ENCODE data around the gene SUSD4. TPM values are rescaled to one million over a fixed set of nuclear protein-coding genes. Genes with fewer than 3 reads are reported as not detected.

Gene SUSD4
- total RNA-seq, 2 donors from 2014 or later, result 11.0 to 15.6 TPM

- intact Hi-C loops (cut with DNase I), result no loop called here
- ATAC-seq (no peak), DNase-seq (no peak)
Observed at GRCh38 chr1:223226271-223226670, 137.7 kb downstream of the SUSD4 start.

- ATAC-seq (no peak), DNase-seq (no peak)
- intact Hi-C loops (cut with DNase I), result no loop called here
Observed at GRCh38 chr1:223225481-223225880, 138.5 kb downstream of the SUSD4 start.

GRCh38 chr1:223225061-223225460, 138.9 kb downstream of the SUSD4 start:
- intact Hi-C loops (cut with DNase I), result no loop called here
- DNase-seq, result no peak
- no peak for ATAC-seq

DNA sequence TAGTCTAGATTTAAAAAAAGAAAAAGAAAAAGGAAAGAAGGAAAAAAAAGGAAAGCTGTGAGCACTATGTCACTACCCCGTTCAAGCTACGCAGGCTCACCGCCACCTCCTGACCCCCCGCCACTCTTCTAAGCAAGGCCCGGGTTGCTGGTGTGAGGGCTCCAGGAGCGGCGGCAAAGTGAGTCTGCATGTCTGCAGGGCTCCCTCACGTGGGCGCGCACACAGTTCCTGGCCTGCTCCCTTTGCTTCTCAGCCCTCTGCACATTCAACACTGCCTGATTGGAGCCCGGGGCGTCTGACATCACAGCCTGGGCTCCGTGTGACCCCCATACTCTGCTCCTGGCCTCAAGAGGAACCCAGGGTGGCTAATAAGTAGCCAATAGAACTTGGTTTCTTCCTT, 139.5 kb downstream of the SUSD4 start:
- ATAC-seq, result no peak
- intact Hi-C loops (cut with DNase I), result no loop called here
- DNase-seq, result no peak

- no peak for DNase-seq
- intact Hi-C loops (cut with DNase I), result no loop called here
- no peak for ATAC-seq
Observed at GRCh38 chr1:223223091-223223995, 140.6 kb downstream of the SUSD4 start.

DNA sequence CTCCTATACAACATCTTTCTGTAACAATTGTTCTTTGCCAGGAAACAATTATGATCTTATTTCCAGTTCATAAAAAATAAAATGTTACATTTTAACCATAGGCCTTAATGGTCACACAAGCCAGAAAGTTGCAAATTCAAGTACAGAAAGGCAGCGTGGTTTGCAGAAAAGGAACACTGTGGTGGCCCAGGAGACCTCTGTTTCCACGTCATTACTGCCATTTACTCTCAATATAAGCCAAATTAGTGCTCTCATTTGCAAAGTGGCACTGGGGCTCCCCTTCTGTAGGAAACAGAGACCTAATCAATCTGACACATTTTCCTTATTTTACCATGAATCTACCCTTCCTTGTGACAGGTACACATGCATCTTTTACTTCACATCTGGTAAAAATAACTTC, 141.6 kb downstream of the SUSD4 start:
- intact Hi-C loops (cut with DNase I), result no loop called here
- DNase-seq (no peak), ATAC-seq (no peak)

- ATAC-seq, result no peak
- no peak for DNase-seq
- intact Hi-C loops (cut with DNase I), result no loop called here
Observed at GRCh38 chr1:223221686-223222085, 142.3 kb downstream of the SUSD4 start.

DNA sequence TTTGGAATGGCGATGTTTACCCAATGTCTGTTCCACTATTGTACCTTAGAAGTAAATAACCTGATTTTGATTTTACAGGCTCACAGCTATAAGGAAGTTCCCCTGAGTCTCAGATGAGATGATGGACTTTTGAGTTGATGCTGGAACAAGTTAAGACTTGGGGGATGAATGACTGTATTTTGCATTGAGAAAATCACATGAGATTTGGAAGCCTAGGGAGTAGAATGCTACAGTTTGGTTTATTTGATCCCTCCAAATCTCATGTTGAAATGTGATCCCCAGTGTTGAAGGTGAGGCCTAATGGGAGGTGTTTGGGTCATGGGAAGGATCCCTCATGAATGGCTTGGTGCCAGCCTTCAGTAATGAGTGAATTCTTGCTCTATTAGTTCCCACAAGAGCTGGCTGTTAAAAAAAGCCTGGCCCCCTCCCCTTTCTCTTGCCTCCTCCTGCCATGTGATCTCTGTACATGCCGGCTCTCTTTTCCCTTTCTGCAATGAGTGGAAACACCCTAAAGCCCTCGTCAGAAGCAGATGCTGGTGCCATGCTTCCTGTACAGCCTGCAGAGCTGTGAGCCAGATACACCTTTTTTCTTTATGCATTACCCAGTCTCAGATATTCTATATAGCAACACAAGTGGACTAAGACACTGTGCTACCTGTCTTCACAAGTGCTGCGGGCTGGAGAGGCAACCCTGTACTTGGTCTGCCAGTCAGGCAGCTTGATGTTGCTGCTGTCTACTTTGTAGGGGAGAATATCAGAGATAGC, 143.9 kb downstream of the SUSD4 start:
- intact Hi-C loops (cut with DNase I), result no loop called here
- ATAC-seq (no peak), DNase-seq (no peak)

DNA sequence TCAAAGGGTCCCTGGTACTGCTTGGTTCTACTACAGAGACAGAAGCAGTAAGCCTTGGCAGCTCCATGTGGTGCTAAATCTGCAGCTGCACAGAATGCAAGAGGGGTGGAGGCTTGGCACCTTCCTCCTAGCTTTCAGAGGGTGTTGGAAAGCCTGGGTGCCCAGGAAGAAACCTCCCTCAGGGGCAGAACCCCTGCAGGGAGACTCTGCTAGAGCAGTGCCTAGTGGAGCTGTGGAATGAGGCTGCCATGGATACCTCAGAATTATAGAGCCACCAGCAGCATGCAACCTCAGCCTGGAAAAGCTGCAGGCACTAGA, 144.7 kb downstream of the SUSD4 start:
- intact Hi-C loops (cut with DNase I), result no loop called here
- ATAC-seq (no peak), DNase-seq (no peak)

DNA sequence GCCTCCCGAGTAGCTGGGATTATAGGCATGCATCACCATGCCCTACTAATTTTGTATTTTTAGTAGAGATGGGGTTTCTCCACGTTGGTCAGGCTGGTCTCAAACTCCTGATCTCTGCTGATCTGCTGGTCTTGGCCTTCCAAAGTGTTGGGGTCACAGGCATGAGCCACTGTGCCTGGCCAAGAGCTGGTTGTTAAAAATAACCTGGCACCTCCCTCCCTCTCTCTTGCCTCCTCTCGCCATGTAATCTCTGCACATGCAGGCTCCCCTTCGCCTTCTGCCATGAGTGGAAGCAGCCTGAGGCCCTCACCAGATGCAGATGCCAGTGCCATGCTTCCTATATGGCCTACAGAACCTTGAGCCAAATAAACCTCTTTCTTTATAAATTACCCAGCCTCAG, 146.2 kb downstream of the SUSD4 start:
- no peak for DNase-seq
- intact Hi-C loops (cut with DNase I), result no loop called here

GRCh38 chr1:223216531-223217205, 147.3 kb downstream of the SUSD4 start:
- DNase-seq (no peak), ATAC-seq (peak in 1 of 2 donors; percentile 27)
- intact Hi-C loops (cut with DNase I), result no loop called here

More for the DNA sequence above, 146.2 kb downstream of the SUSD4 start:
- no peak for ATAC-seq

GRCh38 chr1:223216074-223216473, 147.9 kb downstream of the SUSD4 start:
- DNase-seq (no peak), ATAC-seq (no peak)
- intact Hi-C loops (cut with DNase I), result no loop called here

- DNase-seq, result no peak
- ATAC-seq, result no peak
- intact Hi-C loops (cut with DNase I), result no loop called here
Observed at GRCh38 chr1:223215026-223215425, 148.9 kb downstream of the SUSD4 start.

- no peak for ATAC-seq
- intact Hi-C loops (cut with DNase I), result no loop called here
- DNase-seq, result no peak
Observed at GRCh38 chr1:223214261-223214807, 149.6 kb downstream of the SUSD4 start.

DNA sequence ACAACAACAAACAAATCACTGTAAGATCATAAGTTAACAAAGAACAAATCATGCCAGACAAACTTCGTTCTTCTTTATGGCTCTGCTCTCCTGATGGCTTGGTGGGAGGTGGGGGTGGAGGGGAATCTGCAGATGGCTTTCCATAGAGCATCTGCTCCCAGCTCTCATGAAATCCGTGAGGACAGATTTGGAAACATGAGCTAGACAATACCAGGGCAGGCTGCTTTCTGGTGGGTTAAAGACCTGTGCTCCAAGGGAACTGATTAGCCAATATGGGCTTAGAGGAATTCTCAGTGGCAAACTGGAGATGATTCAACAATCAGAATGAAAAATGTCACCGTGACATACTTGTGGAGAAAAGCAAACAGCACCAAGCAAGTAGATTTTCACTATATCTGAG, 151.5 kb downstream of the SUSD4 start:
- ATAC-seq (no peak), DNase-seq (no peak)
- intact Hi-C loops (cut with DNase I), result no loop called here

DNA sequence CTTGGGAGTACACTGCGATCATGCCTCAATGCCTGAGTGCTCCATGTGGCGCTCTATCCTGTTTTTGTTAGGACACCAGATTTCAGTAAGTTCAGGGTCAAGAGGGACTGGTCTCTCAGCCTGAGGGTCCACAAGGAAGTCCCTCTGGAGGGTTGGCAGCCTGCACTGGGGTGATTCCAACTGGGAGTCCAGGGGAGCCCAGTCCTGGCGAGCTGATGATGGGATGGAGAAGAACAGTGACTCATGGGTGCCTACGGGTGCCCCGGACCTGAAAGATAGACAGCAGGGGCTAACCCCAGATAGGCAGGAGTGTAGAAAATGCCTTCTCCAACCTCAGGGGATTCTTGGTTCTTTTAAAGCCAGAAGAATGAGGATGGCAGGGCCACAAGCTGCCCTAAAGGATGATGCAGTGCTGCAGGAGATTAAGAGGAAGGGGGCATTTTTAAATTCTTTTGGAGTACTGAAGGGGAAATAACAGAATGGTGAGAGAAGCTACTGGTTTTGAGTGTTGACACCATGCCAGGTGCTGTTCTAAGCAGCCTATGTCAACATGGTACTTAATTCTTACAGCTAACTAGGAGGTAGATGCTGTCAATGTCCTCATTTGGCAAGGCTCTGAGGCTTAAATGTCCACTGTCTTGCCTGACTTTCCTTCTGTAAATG, 152.5 kb downstream of the SUSD4 start:
- intact Hi-C loops (cut with DNase I), result no loop called here
- DNase-seq (no peak), ATAC-seq (no peak)

- ATAC-seq (no peak), DNase-seq (no peak)
- intact Hi-C loops (cut with DNase I), result no loop called here
Observed at GRCh38 chr1:223210788-223211120, 153.2 kb downstream of the SUSD4 start.

DNA sequence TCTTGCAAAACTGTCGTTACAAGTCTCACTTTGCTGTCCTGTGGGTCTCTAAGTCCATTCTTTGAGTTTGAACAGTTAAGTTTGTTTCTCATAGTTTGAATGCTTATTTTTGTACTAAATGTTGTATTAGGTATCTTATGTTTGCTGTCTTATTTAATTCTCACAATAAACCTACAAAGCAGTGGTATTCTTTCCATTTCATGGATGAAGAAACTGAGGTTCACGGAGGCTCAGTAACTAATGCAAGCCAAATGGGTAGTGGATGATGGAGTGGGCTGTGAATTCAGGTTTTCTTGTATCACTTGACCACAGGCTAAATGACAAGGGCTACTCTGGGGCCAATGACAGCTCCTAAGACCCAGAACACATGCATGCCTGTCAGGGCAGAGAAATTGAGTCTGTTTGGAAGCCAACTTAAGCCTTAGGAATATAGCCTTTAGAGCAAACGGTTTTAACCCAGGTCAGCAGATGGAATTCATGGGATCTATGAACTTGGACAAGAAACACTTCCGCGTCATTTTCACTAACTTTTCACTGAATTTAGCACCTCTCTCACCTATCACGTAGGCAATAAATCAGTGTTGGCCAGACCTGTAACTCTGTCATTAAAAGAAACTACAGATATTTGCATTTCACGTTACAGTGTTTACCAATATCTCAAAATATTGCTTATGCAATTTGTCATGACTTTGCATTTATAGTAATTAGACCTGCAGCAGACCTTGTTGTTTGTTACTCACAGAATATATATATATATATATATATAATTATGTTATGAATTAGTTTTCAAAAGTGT, 153.8 kb downstream of the SUSD4 start:
- ATAC-seq (no peak), DNase-seq (no peak)
- intact Hi-C loops (cut with DNase I), result loop anchor here in 1 of 2 donors (10.0 kb wide), 1 partner anchor 65 kb away; the partner anchor contains the start of gene TLR5
